ENCODE results near the gene IKZF3.

DNA sequence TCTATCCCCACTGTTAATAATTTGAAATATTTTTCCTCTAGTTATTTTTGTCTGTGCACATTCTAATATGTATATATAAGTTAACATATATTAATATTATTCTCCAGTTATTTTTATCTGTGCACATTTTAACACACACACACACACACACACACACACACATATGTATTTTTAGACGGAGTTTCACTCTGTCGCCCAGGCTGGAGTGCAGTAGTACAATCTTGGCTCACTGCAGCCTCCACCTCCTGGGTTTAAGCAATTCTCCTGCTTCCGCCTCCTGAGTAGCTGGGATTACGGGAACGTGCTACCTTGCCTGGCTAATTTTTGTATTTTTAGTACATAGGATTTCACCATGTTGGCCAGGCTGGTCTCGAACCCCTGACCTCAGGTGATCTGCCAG lies 146.5 kb downstream of the IKZF3 start:
- TF ChIP-seq POLR2AphosphoS5 (IDR thresholded peaks at IDR 0.05), result no peak
- TF ChIP-seq, protein P1, sequence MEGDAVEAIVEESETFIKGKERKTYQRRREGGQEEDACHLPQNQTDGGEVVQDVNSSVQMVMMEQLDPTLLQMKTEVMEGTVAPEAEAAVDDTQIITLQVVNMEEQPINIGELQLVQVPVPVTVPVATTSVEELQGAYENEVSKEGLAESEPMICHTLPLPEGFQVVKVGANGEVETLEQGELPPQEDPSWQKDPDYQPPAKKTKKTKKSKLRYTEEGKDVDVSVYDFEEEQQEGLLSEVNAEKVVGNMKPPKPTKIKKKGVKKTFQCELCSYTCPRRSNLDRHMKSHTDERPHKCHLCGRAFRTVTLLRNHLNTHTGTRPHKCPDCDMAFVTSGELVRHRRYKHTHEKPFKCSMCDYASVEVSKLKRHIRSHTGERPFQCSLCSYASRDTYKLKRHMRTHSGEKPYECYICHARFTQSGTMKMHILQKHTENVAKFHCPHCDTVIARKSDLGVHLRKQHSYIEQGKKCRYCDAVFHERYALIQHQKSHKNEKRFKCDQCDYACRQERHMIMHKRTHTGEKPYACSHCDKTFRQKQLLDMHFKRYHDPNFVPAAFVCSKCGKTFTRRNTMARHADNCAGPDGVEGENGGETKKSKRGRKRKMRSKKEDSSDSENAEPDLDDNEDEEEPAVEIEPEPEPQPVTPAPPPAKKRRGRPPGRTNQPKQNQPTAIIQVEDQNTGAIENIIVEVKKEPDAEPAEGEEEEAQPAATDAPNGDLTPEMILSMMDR (IDR thresholded peaks at IDR 0.05), result no peak
